SKM-1 (cell line): ENCODE data around the gene TTR.

ENCODE experiments used
- DNase-seq: peaks from one replicate; lab custom pipeline; 2025; ENCODE audit not compliant: unreplicated experiment; lab: John Stamatoyannopoulos, UW

Gene TTR

GRCh38 chr18:31578126-31578525, 13.6 kb upstream of the TTR start:
- no peak for DNase-seq

GRCh38 chr18:31579375-31579774, 12.3 kb upstream of the TTR start:
- no peak for DNase-seq

GRCh38 chr18:31581498-31582197, 10.0 kb upstream of the TTR start:
- DNase-seq: no peak

GRCh38 chr18:31583185-31583854, 8.4 kb upstream of the TTR start:
- DNase-seq: no peak

GRCh38 chr18:31585991-31586390, 5.7 kb upstream of the TTR start:
- DNase-seq: no peak

- no peak for DNase-seq
Measured at GRCh38 chr18:31586616-31587015, 5.1 kb upstream of the TTR start.

- no peak for DNase-seq
Measured at GRCh38 chr18:31587529-31587928, 4.1 kb upstream of the TTR start.

GRCh38 chr18:31590570-31590969, 1.1 kb upstream of the TTR start:
- no peak for DNase-seq

GRCh38 chr18:31591113-31591512, 564 bp upstream of the TTR start:
- DNase-seq: no peak

- DNase-seq: no peak
Measured at GRCh38 chr18:31592506-31593157, 955 bp downstream of the TTR start.

GRCh38 chr18:31595121-31595771, 3.6 kb downstream of the TTR start:
- no peak for DNase-seq

- DNase-seq: no peak
Measured at GRCh38 chr18:31596081-31596872, 4.6 kb downstream of the TTR start.

- no peak for DNase-seq
Measured at GRCh38 chr18:31598021-31598805, 6.5 kb downstream of the TTR start.

GRCh38 chr18:31603315-31603714, 11.6 kb downstream of the TTR start:
- DNase-seq: no peak

GRCh38 chr18:31606265-31606664, 14.6 kb downstream of the TTR start:
- no peak for DNase-seq

GRCh38 chr18:31607384-31607783, 15.7 kb downstream of the TTR start:
- no peak for DNase-seq

GRCh38 chr18:31609886-31610285, 18.2 kb downstream of the TTR start:
- DNase-seq: no peak

- DNase-seq: no peak
Measured at GRCh38 chr18:31610286-31611205, 18.9 kb downstream of the TTR start.

- no peak for DNase-seq
Measured at GRCh38 chr18:31611511-31611910, 19.8 kb downstream of the TTR start.
